ENCODE data around the gene SLC27A1. TPM values are rescaled to one million over a fixed set of nuclear protein-coding genes. Genes with fewer than 3 reads are reported as not detected.

Gene SLC27A1
- total and polyA plus RNA-seq, 9 of the 15 experiments (the other 6 are each of a cell fraction or from before 2014, with no cell fraction given) = 0.06 to 3.0 (median 1.1) TPM

GRCh38 chr19:17524651-17525050, 54.3 kb downstream of the SLC27A1 start:
- ChIA-PET POLR2A (interaction anchor here (0.6 to 4.0 kb wide), 3 partner anchors 11 to 565 kb away, joined by 3 to 25 read pairs (median 3); partner anchors contain the start of gene PGLS), CTCF (ENCODE audit: low intra/inter-chr PET ratio) (no interaction called here)
- TF ChIP-seq KDM1A (IDR thresholded peaks at IDR 0.05) (peak; percentile 58 to 87; a peak in 3 of 4 replicates), CBX5 (IDR thresholded peaks at IDR 0.05; ENCODE audit: borderline replicate concordance, low read depth) (0 out of 2 replicates have a peak, but pooled peaks have one; percentile 56), CEBPZ (IDR thresholded peaks at IDR 0.05; ENCODE audit: borderline replicate concordance, low read depth, low read length) (peak; percentile 67; the same call in 1 of the 2 replicates), SREBF1 (IDR thresholded peaks at IDR 0.05; ENCODE audit: borderline replicate concordance, low read depth, low read length) (no peak), CBX1 (IDR thresholded peaks at IDR 0.05; ENCODE audit: low read depth) (peak; percentile 87; the same call in 1 of the 2 replicates), HDAC2 (IDR thresholded peaks at IDR 0.05) (peak; percentile 79), RCOR1 (IDR thresholded peaks at IDR 0.05; ENCODE audit: borderline replicate concordance in 1 of 2, low read depth in 2 of 2, low read length in 2 of 2) (peak in 1 of 2 experiments; percentile 88; a peak in 3 of 4 replicates), BCOR (IDR thresholded peaks at IDR 0.05) (peak; percentile 97), ADNP (tag; IDR thresholded peaks at IDR 0.05) (peak; percentile 70), SMARCA5 (IDR thresholded peaks at IDR 0.05) (peak; percentile 98), HLTF (IDR thresholded peaks at IDR 0.05) (peak; percentile 99), ZNF24 (IDR thresholded peaks at IDR 0.05) (peak; percentile 75), HOXB6 (CRISPR knock-in tag; IDR thresholded peaks at IDR 0.05; ENCODE audit: borderline replicate concordance) (no peak), E2F1 (CRISPR knock-in tag; IDR thresholded peaks at IDR 0.05) (no peak), PTBP1 (IDR thresholded peaks at IDR 0.05; ENCODE audit: low read depth, low read length) (peak; percentile 96), PHF21A (IDR thresholded peaks at IDR 0.05; ENCODE audit: borderline replicate concordance, low read depth) (no peak), RBM25 (IDR thresholded peaks at IDR 0.05; ENCODE audit: low read depth, low read length, severe bottlenecking) (peak; percentile 100), CBX3 (IDR thresholded peaks at IDR 0.05; ENCODE audit: borderline replicate concordance in 1 of 2, low read length in 2 of 2) (peak in 1 of 2 experiments; percentile 90; a peak in 2 of 3 replicates), CCAR2 (IDR thresholded peaks at IDR 0.05; ENCODE audit: low read depth, low read length) (no peak)
- in situ Hi-C loops (cut with MboI) (no loop called here), intact Hi-C loops (cut with micrococcal nuclease) (no loop called here)
- H3K9ac ChIP-seq (ENCODE audit: insufficient read depth in 1 of 2, low read depth in 2 of 2, low read length in 2 of 2) = no peak overlapping the region
- H4K20me1 ChIP-seq (replicated peaks; ENCODE audit: control insufficient read depth, insufficient read depth, low read length) = no peaks in the 10 kb centered on the region
- H3K9me1 ChIP-seq (ENCODE audit: control insufficient read depth, insufficient read depth, low read length) = no peaks in the 10 kb centered on the region
- H2AFZ ChIP-seq (ENCODE audit: low read depth, low read length) = no peak overlapping the region
- H3K4me3 ChIP-seq = no peak overlapping the region
- no TSS peak for BruUV-seq (replicated peaks)
- no peaks in the 10 kb centered on the region for H3K79me2 ChIP-seq (ENCODE audit: control insufficient read depth, insufficient read depth, low read length)
- no peak overlapping the region for H3K27ac ChIP-seq (ENCODE audit: extremely low read depth, low read depth, low read length)
- ATAC-seq = no peak
- WGBS (ENCODE audit: insufficient coverage, low coverage, missing lambda C conversion rate) = 60% methylated on average over 4 of the region's 4 CpGs
- no peaks in the 10 kb centered on the region for H3K9me3 ChIP-seq (replicated peaks; ENCODE audit: control insufficient read depth, insufficient read depth, low read depth, low read length)
- H3K36me3 ChIP-seq (ENCODE audit: control insufficient read depth, insufficient read depth, low read length) = no peaks in the 10 kb centered on the region; the same call in 2 of the 3 replicates
- no peak overlapping the region for H3K4me2 ChIP-seq (ENCODE audit: insufficient read depth, low read length)
- 0 out of 5 replicates have a peak, but pooled peaks cover 0 to 6% of the 10 kb centered on the region in 2 experiments for H3K27me3 ChIP-seq (ENCODE audit: control insufficient read depth in 2 of 2, insufficient read depth in 2 of 2, low read length in 2 of 2)
- no peak for FAIRE-seq
- peaks cover 3 to 25% of the 10 kb centered on the region in 2 experiments; a peak in 2 of 5 replicates for H3K4me1 ChIP-seq (replicated peaks in 1 of 2; ENCODE audit: control insufficient read depth in 2 of 2, insufficient read depth in 2 of 2, low read length in 2 of 2)
- no peak for DNase-seq (ENCODE audit: extremely low read depth in 1 of 4, low spot score in 3 of 4)
